HG03457 (cell line): ENCODE data around the gene LRP8.
A peak's percentile ranks its signal among the peaks of the same experiment; 100 is the strongest.

Source experiments
- ATAC-seq: cut with Tn5 transposase; IDR thresholded peaks from one replicate; pipeline ENCODE4 v1.9.1; 2021; ENCODE audit warnings: moderate number of reproducible peaks; ENCODE audit not compliant: unreplicated experiment

LRP8 gene

DNA sequence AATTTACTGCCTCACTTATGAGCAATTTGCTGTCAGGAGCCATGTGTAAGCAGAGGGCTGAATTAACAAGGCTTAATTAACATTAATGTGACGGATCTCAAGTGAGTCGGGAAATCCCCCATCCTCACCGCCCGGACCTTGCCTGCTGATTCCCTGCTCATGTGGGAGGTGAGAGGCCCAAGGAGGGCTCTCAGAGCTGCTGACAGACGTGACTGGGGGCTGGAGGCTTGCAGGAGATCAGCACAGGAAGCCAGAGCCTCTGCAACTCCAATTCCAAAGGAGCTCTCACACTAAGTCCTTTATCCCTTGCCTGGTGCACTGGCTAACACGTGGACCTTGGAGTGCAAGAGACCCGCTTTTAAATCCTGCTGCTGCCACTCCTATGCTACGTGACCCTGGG is 19.4 kb downstream of the LRP8 start:
- no peak for ATAC-seq

DNA sequence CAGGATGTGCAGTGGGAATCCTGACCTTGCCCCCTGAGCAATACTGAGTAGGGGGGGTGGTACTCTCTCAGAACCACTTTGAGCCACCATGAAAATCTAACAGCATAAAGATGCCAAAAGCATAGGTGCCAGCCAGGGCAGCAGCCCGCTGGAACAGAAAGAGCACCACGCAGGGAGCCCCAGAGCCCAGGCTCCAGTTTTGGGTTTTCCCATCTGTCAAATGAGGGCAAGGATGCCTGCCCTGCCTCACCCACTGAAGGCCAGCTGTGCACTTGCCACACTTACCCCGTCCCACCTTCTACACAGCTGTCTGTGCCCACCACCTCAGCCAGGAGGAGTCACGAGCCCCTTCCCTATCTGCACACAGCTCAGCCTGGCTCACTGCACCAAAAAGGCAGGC is 20.8 kb downstream of the LRP8 start:
- no peak for ATAC-seq

DNA sequence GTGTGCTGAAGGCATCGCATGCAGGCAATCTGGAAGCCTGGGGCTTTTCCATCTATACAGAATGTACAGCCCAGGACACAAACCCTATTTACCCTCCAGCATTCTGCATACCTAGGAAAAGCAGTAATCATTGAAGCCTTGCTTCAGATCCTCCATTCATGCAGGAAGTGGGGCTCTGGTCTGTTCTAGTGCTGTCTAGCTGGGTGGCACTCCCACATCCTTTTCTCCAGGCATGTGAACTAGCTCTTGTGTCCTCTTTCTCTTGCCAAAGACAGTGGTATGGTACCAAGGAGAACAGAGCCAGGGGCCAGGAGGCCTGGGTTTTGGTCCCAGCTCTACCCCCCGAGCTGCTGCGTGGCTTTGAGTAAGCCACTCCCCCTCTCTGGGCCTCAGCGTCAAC is 21.7 kb downstream of the LRP8 start:
- no peak for ATAC-seq

DNA sequence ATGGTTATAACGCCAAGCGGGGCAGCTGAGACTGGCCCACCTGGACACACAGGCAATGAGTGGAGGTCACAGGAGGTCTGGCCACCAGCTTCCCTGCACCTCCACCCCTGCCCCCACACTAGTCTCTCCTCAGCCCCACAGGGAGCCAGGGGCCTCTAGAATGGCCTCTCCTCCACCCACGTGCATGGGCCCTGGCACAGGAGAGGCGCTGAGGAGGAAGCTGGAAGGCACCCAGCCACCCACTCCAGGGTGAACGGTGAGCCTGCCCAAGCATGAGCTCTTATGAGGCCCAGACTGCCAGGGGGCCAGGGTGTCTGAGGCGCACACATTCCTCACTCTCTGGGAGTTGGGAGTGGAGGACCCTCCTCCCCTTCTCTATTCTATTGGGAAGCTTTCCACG is 22.2 kb downstream of the LRP8 start:
- no peak for ATAC-seq

DNA sequence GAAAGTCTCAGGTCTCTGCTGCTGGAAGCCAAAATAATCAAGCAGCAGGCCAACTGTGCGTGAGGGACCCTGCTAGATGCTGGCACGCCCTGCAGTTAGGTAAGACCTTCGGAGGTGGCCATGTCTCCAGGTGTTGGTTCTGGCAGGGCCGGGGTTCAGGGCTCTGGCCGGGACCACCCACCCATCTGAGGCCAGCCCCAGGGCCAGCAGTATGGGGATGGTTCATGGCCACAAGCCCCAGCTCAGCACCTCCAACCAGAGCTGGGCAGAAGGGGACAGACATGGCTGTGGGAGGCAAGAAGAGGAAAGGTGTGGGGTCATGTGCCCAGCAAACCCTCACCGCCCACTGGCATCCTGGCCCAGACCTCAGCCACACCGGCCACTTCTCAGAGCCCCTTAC is 23.3 kb downstream of the LRP8 start:
- no peak for ATAC-seq

DNA sequence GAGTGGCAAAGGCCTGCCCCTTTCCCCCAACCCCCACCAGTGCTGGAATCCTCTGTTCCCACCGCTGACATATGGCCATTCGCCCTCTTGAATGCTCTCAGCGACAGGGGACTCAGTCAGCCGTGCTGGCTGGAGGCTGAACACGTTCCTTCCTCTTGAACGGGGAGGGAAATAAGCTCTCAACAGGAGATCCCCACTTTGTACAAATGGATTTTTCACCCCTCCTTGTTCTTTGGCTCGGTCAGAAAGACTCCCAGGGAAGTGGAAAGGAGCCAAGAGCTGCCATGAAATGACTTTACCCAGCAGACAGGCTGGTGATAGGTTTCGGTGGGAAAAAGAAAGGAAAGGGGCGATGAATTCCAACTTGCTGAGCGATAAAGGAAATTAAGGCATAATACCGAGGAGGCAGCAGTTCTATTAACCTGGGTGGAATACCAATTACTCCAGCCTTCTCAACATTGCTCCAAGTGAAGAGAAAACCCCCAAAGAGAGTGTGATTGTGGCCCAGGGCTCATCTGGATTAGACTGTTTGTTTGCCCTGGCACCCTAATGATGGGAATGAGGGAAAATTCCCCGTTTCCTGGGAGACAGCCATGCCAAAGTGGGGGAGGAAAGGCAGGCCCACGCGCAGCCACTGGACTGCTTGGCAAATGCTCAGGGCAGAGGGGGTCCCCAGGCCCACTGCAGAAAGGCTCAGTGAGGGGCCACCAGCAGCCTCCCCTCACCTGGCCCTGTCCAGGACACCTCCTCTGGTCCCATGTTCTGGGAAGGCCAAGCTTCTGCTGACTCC is 23.9 kb downstream of the LRP8 start:
- ATAC-seq = no peak

DNA sequence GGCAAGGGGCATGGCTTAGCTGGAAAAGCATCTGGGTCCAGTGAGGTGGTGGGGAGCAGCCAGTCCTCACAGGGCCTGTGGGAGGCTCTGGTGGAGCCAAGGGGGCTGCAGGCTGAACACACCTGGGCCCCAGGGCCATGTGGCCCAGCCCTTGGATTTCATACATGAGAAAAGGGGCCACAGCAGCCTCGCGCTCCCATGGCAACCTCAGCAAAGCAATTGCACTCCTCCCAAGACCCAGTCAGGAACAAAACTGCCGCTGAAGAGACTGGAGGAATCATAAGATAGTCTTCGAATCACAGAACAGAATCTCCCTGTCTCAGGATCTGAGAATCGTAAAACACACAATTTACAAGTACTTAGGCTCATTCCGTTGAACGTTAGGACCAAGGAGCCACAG is 24.6 kb downstream of the LRP8 start:
- no peak for ATAC-seq

DNA sequence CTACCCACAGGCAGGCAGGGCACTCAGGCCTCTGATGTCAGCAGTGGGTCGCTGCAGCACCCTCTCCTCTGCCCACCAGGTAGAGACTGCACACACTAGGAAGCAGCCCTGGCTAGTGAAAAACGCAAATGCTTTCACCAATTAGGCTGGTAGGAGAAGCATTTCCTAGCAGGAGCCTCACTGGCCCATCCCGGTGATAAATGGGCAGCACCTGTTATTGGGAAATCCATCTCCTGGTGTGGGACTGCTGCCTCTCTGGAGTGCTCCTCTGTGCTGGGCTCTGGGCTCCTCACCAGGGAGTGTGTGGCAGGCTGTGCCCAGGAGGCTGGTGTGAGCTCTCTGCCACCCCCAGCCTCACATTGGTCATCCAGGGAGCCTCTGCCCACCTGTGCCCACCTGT is 28.6 kb downstream of the LRP8 start:
- no peak for ATAC-seq

DNA sequence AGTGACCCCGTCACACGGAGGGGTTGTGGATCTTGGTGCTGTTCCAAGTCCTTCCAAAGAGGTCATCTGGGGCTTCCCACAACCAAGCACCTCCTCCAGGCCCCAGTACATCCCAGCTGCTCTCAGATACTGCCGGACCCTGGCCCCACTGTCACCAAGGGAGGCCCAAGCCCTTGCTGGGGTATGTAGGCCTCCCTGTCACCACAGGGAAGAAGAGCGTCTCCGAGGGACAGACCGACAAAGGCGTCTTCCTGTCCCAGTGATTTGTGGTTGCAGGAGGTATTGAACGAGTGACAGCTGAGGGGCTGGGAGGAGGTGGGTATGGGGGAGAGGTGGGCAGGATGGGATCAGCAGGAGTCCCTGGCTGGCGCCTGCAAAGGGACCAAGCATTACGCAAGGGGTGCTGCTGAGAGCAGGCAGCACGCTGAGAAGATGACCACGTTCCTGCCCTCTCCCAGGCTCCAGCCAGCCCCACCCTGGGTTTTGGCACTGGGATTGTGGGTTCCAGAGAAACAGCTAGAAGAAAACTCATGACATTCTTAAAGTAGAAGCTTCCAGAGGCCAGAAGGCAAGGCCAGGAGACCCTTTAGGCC is 29.7 kb downstream of the LRP8 start:
- ATAC-seq = no peak

DNA sequence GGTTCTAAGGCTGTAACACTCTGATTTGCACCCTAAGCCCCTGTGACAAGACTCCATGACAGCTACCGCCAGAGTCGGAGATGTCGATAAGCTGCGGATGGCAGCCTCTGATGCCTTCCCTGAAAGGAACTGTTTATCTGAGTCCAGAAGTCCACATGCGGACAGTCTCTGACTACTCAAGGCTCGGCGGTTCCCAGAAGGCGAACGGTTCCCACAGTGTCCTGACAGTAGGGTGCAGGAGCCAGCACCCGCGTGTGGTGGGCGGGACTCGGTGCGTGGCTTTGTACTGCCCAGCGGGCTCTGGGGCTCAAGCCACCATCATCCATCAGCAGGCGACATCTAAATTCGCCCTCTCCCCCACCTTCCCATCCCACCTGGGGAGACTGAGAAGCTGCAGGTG is 30.7 kb downstream of the LRP8 start:
- no peak for ATAC-seq

DNA sequence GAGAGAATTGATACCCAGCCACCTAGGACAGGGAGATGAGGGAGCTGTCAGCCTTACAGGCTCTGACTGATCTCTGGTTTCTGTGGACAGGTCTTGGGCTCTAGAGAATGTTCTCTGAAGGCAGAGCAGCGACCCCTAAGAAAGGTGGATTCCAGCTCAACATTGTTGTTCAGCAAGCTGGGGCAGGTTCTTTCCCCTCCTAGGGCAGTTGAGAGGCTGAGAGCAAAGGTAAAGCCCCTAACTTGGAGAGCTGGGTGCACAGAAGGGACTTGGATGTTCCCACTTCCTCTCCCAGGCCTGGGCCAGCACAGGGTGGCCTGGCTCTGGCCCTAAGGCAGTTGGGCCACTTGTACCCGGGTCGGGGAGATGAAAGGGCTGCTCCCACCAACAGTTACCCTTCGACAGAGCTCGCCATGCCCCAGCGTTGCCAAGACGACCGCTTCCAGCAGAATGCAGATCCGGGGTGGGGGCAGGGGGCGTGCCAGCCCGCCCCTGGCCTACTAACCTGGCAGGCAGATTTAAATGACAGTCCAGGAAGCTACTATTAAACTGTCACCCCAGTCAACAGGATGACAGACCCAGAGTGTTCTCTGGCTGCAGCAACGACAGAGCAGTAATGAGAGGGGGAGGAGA is 31.6 kb downstream of the LRP8 start:
- ATAC-seq = no peak

DNA sequence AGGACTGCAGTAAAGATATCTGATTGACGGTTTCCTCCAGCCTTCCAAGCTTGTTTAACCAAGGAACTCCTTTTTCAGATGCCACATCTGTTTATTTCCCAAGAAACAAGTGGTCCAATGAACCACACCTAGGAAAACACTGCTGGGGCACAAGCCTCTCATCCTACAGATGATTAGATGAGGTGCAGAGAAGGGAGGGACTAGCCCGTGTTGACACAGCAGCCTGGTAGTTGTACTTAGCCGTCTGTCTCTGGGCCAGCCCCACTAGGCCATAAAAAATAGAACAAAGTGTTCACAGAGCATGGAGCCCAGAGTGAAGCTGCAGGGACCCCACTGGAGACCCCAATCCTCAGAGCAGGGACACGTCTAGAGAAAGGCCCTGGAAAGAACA is 32.1 kb downstream of the LRP8 start:
- ATAC-seq = no peak

DNA sequence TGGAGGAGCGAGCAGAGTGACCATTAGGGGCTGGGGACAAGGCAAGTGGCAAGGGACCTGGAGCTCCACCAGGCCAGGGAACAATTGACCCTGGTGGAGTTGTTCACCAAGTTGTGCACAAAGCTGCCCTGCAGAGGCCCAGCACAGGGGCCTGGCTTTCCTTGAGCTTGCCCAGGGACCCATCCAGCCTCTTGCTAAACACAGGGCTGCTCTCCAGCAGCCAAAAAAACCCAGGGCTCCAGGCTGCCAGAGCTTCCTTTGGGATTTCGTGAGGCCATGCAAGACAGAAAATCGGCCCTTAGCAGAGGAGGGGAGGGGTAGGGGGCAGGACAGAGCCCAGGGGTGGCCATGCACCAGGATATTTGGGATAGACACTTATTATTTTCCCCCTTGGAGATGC is 32.6 kb downstream of the LRP8 start:
- no peak for ATAC-seq

DNA sequence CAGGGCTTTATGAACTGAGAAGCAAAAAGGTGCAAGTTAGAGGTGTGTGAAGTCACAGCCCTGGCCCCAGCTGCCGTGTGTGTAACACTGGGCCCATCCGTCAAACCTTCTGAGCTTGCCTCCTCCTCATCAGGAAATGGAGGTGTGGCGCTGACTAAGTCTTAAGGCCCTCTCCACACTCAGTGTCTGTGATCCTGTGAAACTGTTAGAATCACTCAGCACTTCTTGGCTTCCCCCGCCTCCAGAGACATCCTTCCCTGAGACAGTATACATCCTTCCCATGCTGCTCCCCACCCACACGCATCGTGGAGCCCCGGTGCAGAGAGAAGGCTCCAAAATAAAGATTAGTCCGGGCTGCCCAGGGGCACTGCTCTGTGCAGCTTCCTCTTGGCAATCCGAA is 33.3 kb downstream of the LRP8 start:
- ATAC-seq = no peak

DNA sequence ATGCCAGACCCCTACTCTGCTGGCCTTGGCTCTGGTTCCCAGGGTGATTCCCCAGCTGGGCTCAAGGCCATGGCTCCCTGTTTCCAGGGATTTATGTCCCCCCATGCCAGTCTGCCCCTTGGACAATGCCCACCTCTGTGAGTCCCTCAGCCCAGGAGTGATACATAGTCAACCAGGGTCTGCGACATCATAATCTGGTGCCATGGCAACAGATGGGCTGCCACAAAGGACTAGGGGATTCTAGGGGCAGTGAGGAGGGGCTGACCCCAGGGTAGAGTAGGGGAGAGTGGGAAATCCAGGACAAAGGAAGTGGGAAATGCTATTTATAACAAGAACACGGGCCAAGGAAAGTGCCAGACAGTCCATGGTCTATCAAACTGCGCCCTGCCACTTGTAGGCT is 33.8 kb downstream of the LRP8 start:
- ATAC-seq = no peak

DNA sequence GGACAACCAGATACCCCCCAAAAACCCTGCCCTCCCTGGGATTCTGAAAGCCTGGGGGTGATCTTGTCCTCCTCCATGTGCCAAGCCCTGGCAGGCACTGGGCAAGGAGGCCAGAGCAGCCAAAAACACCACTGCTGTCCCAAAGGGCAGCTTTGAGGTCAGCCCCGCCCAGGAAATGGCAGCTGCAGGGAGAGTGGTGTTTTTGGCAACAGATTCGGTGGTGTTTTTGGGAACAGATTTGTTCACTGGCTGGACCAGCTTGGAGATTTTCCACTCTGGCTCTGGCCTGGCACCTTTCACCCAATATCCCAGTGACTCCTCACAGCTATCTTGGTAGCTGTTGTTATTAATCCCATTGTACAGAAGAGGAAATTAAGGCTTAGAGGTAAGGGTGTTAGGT is 34.7 kb downstream of the LRP8 start:
- ATAC-seq = no peak

DNA sequence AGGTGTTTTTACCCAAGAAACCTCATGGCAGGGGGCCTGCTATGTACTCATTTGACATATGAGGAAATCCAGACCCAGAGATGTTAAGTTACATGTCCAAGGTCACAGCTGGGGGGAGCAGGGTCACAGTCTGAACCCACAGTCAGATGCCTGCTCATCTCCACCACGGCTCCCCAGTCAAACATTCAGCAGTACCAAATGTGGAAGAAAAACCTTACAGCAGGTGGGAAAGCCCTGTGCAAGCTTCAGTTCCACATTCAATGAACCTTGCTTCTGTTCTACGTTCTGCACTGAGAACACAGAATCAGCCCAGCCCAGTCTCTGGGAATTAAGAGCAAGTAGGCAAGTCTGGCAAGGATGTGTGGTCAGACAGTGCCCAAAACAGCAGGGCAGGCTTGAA is 35.2 kb downstream of the LRP8 start:
- ATAC-seq = peak; percentile 41

DNA sequence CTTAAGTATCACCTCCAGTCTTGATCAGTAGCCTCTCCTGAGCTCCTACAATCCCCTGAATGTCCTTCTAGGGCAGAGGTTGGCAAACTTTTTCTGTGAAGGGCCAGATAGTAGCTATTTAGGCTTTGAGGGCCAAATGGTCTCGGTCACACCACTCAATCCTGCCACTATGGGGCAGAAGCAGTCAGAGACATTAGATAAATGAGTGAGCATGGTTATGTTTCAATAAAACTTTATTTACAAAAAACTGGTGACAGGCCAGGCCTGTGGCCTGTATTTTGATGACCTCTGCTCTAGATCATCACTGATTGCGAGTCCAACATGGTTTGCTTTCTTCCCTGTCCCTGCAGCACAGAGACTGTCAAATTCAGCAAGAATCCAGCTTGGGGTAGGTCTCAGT is 36.3 kb downstream of the LRP8 start:
- no peak for ATAC-seq

DNA sequence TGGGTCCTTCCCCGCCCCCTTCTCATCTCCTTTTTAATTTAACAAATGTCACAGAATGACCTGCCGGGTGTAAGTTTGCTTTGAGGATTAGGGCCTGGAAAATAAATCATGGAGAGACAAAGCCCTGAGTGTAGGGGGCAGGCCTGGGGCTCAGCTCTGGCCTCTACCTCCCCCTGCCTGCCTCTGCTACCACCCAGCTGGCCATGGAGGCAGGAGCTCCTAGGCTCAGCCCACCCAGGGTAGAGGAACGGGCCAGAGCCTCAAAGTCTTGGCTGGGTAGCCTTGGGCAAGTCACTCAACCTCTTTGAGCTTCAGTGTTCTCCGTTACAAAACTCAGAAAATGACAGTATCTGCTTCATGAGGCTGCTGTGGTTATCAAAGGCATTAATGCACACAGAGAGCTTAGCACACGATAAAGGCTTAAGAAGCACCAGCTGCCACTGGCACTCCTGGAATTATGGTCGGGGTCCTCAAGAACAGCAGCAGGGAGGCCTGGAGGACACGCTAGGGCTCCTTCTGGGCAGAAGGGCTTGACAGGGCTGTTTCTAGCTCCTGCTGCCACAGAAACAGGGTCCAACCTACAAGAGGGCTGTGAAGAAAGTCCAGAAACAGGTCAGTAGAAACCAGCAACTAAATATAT is 39.0 kb downstream of the LRP8 start:
- no peak for ATAC-seq

DNA sequence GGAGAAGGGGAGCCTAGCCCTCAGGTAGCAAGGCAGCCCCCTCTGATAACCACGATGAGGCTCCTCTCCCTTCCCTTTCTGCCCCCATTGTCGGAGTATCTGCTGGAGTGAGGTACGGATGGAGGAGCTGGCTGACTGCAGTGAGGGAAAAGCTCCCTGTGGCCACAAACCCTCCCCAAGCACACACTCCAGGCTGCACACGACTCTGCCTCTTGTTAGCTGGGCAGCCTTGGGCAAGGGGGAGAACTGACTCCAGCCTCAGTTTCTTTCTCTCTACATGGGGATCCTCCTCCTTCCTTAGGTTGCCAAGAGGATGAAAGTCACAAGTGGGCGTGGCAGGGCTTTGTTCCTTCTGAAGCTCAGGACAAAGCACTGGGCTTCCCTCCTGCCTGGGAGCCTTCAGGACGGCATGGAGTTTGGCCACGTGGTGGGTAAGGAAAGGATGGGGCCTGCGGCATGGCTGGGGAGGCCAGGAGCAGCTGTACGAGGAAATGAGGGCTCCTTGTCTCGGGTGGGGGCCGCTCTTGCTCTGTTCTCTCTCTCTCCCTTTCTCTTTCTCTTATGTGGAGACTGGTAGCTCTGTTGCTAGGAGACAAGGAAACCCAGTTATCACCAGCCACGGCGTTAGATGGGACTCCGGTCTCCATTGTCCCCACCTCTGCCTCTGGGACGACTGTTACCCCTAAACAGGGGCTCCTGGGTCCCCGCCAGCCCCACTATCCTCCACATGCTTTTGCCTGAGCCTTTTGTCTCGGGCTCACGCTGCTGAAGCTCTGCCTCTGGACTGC is 39.7 kb downstream of the LRP8 start:
- no peak for ATAC-seq

DNA sequence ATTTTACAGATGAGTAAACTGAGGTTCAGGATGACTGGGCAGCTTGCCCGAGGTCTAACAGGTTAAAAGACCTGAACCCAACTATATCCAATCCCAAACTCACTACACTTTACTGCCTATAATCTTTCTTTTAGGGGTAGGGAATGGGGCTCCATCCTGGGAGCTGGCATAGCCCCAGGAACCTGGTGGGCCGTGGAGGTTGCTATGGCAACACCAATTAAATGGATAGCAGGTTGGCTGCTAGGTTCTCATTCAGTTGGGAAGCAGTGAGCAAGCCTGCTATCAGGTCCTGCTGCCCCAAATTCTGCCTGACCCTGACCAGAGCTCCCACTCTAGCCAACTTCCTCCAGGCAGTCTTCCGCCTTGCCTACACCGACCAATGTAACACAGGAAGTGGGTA is 40.9 kb downstream of the LRP8 start:
- ATAC-seq = no peak
